Neuronal stem cell (in vitro differentiated cells): Measurements from ENCODE around the gene TMEM132E.

ENCODE experiments used
- DNase-seq: peaks from one replicate; pipeline ENCODE4 v3.0.0-alpha.2; 2013; ENCODE audit warnings: low spot score
- H2AFZ ChIP-seq: one replicate; pipeline ENCODE4 v1.6.1; 2013; ENCODE audit warnings: mild to moderate bottlenecking, low read length, inconsistent platforms
- H2AK5ac ChIP-seq: 2 replicates; pipeline ENCODE4 v1.6.1; 2013; ENCODE audit warnings: low read depth, mild to moderate bottlenecking, inconsistent platforms, low read length, moderate library complexity, mixed read lengths
- H2BK120ac ChIP-seq: 2 replicates; pipeline ENCODE4 v1.6.1; 2013; ENCODE audit warnings: low read depth, mild to moderate bottlenecking, inconsistent platforms, low read length, moderate library complexity, mixed read lengths
- H2BK12ac ChIP-seq: one replicate; pipeline ENCODE4 v1.6.1; 2013; ENCODE audit warnings: low read length, inconsistent platforms
- H2BK15ac ChIP-seq: 2 replicates; pipeline ENCODE4 v1.6.1; 2013; ENCODE audit warnings: mild to moderate bottlenecking, low read length, inconsistent platforms, mixed read lengths
- H2BK5ac ChIP-seq: one replicate; pipeline ENCODE4 v1.6.1; 2013; ENCODE audit warnings: inconsistent platforms, mild to moderate bottlenecking, low read length, moderate library complexity
- H3K14ac ChIP-seq: one replicate; pipeline ENCODE4 v1.6.1; 2013; ENCODE audit warnings: low read length, inconsistent platforms
- H3K18ac ChIP-seq: 2 replicates; pipeline ENCODE4 v1.6.1; 2013; ENCODE audit warnings: low read length, inconsistent platforms
- H3K23ac ChIP-seq: 2 replicates; pipeline ENCODE4 v1.6.1; 2013; ENCODE audit warnings: low read depth, mild to moderate bottlenecking, mixed read lengths, low read length, inconsistent platforms; ENCODE audit not compliant: poor library complexity
- H3K27ac ChIP-seq: replicated peaks from 3 replicates; pipeline ENCODE4 v1.5.1; 2013; ENCODE audit warnings: low read length, inconsistent platforms
- H3K27me3 ChIP-seq, 3 experiments: 2 replicates each; pipeline ENCODE4 v1.6.1; 2013; ENCODE audit warnings: low read length in 3 of 3, mild to moderate bottlenecking in 2 of 3, inconsistent platforms in 1 of 3, low read depth in 1 of 3, mixed read lengths in 1 of 3, moderate library complexity in 1 of 3; ENCODE audit not compliant: control insufficient read depth in 3 of 3, insufficient read depth in 3 of 3
- H3K36me3 ChIP-seq, 2 donors: replicated peaks in 1 of 2; 2 replicates each; pipeline ENCODE4 v1.6.1; 2013; ENCODE audit warnings: low read length in 2 of 2; ENCODE audit not compliant: control insufficient read depth in 2 of 2, insufficient read depth in 2 of 2
- H3K4ac ChIP-seq: 2 replicates; pipeline ENCODE4 v1.6.1; 2013; ENCODE audit warnings: inconsistent platforms, mild to moderate bottlenecking, low read length, moderate library complexity
- H3K4me1 ChIP-seq, 2 donors: 1 replicate in 1 of 2; 2 replicates in 1 of 2; pipeline ENCODE4 v1.6.1; 2013; ENCODE audit warnings: low read length in 2 of 2, low read depth in 1 of 2; ENCODE audit not compliant: control insufficient read depth in 2 of 2, insufficient read depth in 1 of 2
- H3K4me2 ChIP-seq: one replicate; pipeline ENCODE4 v1.6.1; 2013; ENCODE audit warnings: mild to moderate bottlenecking, low read length, inconsistent platforms; ENCODE audit not compliant: insufficient read depth, poor library complexity, severe bottlenecking
- H3K4me3 ChIP-seq, 2 donors: 2 replicates each; pipeline ENCODE4 v1.5.1; 2013; ENCODE audit warnings: low read length in 2 of 2, mild to moderate bottlenecking in 2 of 2, inconsistent platforms in 1 of 2, moderate library complexity in 1 of 2
- H3K79me1 ChIP-seq: one replicate; pipeline ENCODE4 v1.6.1; 2013; ENCODE audit warnings: low read depth, mild to moderate bottlenecking, inconsistent platforms, low read length, moderate library complexity
- H3K9ac ChIP-seq: one replicate; pipeline ENCODE4 v1.6.1; 2013; ENCODE audit warnings: mild to moderate bottlenecking, low read depth, low read length, inconsistent platforms; ENCODE audit not compliant: poor library complexity
- H3K9me3 ChIP-seq, 2 donors: replicated peaks in 1 of 2; 2 replicates each; pipeline versions ENCODE3 to v1.6.1; 2013; ENCODE audit warnings: low read length in 2 of 2, mild to moderate bottlenecking in 2 of 2, inconsistent platforms in 1 of 2, low read depth in 1 of 2, mixed read lengths in 1 of 2, moderate library complexity in 1 of 2; ENCODE audit not compliant: control insufficient read depth in 2 of 2, insufficient read depth in 1 of 2
- H4K8ac ChIP-seq: one replicate; pipeline ENCODE4 v1.6.1; 2013; ENCODE audit warnings: low read depth, mild to moderate bottlenecking, inconsistent platforms, low read length, moderate library complexity
- H4K91ac ChIP-seq: one replicate; pipeline ENCODE4 v1.6.1; 2013; ENCODE audit warnings: low read length, low read depth, mild to moderate bottlenecking, inconsistent platforms; ENCODE audit not compliant: poor library complexity
- WGBS, 2 donors: extraction: QIAGEN DNeasy Blood & Tissue Kit; methylation state at CpG; one replicate each; pipeline ENCODE4 v1.1.7; 2013; ENCODE audit warnings: missing lambda C conversion rate in 2 of 2, mixed read lengths in 1 of 2; ENCODE audit not compliant: insufficient read length in 2 of 2, insufficient replicate concordance in 1 of 2; ENCODE audit errors: extremely low coverage in 2 of 2; 5-methylcytosine and 5-hydroxymethylcytosine counted together

The TMEM132E gene

GRCh38 chr17:34617398-34617797, 38.0 kb downstream of the TMEM132E start:
- Histone ChIP-seq H3K4me2 (no peak overlapping the region), H2BK12ac (no peak overlapping the region), H3K18ac (no peak overlapping the region), H3K4me3 (no peak overlapping the region), H3K9ac (no peak overlapping the region), H2AK5ac (no peak overlapping the region), H3K23ac (no peak overlapping the region), H3K4me1 (peaks cover 0 to 32% of the 10 kb centered on the region in 2 donors), H4K8ac (no peak overlapping the region), H2AFZ (no peak overlapping the region), H3K27me3 (no peaks in the 10 kb centered on the region), H3K36me3 (no peaks in the 10 kb centered on the region), H2BK5ac (no peak overlapping the region), H3K79me1 (no peaks in the 10 kb centered on the region), H3K4ac (no peak overlapping the region), H3K14ac (no peak overlapping the region), H3K9me3 (no peaks in the 10 kb centered on the region), H4K91ac (no peak overlapping the region), H2BK15ac (no peak overlapping the region), H3K27ac (no peak overlapping the region), H2BK120ac (no peak overlapping the region)
- no peak for DNase-seq
- WGBS, 2 donors, result no CpG with 5 or more reads among the region's 4 CpGs

GRCh38 chr17:34619687-34620217, 40.4 kb downstream of the TMEM132E start:
- DNase-seq, result no peak
- Histone ChIP-seq H3K18ac (no peak overlapping the region), H3K14ac (no peak overlapping the region), H4K8ac (no peak overlapping the region), H2AFZ (no peak overlapping the region), H4K91ac (no peak overlapping the region), H3K9ac (no peak overlapping the region), H2BK120ac (no peak overlapping the region), H2BK5ac (no peak overlapping the region), H3K23ac (no peak overlapping the region), H3K4ac (no peak overlapping the region), H3K27ac (no peak overlapping the region), H3K4me3 (no peak overlapping the region), H3K79me1 (no peaks in the 10 kb centered on the region), H3K4me2 (no peak overlapping the region), H3K4me1 (peaks cover 0 to 23% of the 10 kb centered on the region in 2 donors), H3K9me3 (no peaks in the 10 kb centered on the region), H3K27me3 (no peaks in the 10 kb centered on the region), H3K36me3 (no peaks in the 10 kb centered on the region), H2AK5ac (no peak overlapping the region), H2BK12ac (no peak overlapping the region), H2BK15ac (no peak overlapping the region)
- WGBS, 2 donors, result no CpG with 5 or more reads among the region's 3 CpGs

GRCh38 chr17:34620458-34620857, 41.1 kb downstream of the TMEM132E start:
- no peaks in the 10 kb centered on the region for H3K27me3 ChIP-seq
- H2AFZ ChIP-seq, result no peak overlapping the region
- H3K4me3 ChIP-seq, result no peak overlapping the region
- no peak overlapping the region for H2BK120ac ChIP-seq
- no peak overlapping the region for H3K4me2 ChIP-seq
- no peak overlapping the region for H3K18ac ChIP-seq
- H3K4me1 ChIP-seq, result peaks cover 0 to 26% of the 10 kb centered on the region in 2 donors
- no peak overlapping the region for H4K91ac ChIP-seq
- no peak overlapping the region for H3K27ac ChIP-seq
- no peaks in the 10 kb centered on the region for H3K79me1 ChIP-seq
- no peak overlapping the region for H2AK5ac ChIP-seq
- H3K36me3 ChIP-seq, result no peaks in the 10 kb centered on the region
- no peak overlapping the region for H3K9ac ChIP-seq
- WGBS, 2 donors, result no CpG with 5 or more reads among the region's 5 CpGs
- H2BK5ac ChIP-seq, result peak overlapping the region; percentile 1
- H3K23ac ChIP-seq, result no peak overlapping the region
- no peak overlapping the region for H3K14ac ChIP-seq
- no peak overlapping the region for H2BK12ac ChIP-seq
- H3K4ac ChIP-seq, result no peak overlapping the region
- H3K9me3 ChIP-seq, result no peaks in the 10 kb centered on the region
- no peak overlapping the region for H2BK15ac ChIP-seq
- H4K8ac ChIP-seq, result no peak overlapping the region
- no peak for DNase-seq

GRCh38 chr17:34622862-34623623, 43.7 kb downstream of the TMEM132E start:
- Histone ChIP-seq H3K27ac (no peak overlapping the region), H3K4me2 (no peak overlapping the region), H3K4me3 (no peak overlapping the region), H3K36me3 (no peaks in the 10 kb centered on the region), H2BK12ac (peak overlapping the region; percentile 87), H3K9me3 (no peaks in the 10 kb centered on the region), H2AK5ac (peak overlapping the region; percentile 92), H2BK15ac (peak overlapping the region; percentile 19), H2AFZ (no peak overlapping the region), H4K8ac (no peak overlapping the region), H4K91ac (no peak overlapping the region), H3K18ac (peak overlapping the region; percentile 49), H3K23ac (peak overlapping the region; percentile 27), H2BK120ac (no peak overlapping the region), H3K4me1 (peaks cover 0 to 16% of the 10 kb centered on the region in 2 donors), H3K27me3 (peaks cover 0 to 9% (median 0%) of the 10 kb centered on the region in 3 experiments), H3K14ac (no peak overlapping the region), H3K9ac (no peak overlapping the region), H2BK5ac (peak overlapping the region; percentile 56), H3K4ac (no peak overlapping the region), H3K79me1 (no peaks in the 10 kb centered on the region)
- no peak for DNase-seq
- WGBS, 2 donors, result no CpG with 5 or more reads among the region's 10 CpGs
